HG03439 (cell line): Measurements from ENCODE around the gene GPX3.

Source experiments
- ATAC-seq: cut with Tn5 transposase; IDR thresholded peaks from one replicate; pipeline ENCODE4 v1.9.1; 2021; ENCODE audit warnings: mild to moderate bottlenecking, moderate library complexity; ENCODE audit not compliant: unreplicated experiment

The GPX3 gene

GRCh38 chr5:151020304-151021110, at the start of gene GPX3:
Gene GPX3 (plus strand): TSS chr5:151020591. CDS start chr5:151020655, 64 bp downstream.
- ATAC-seq = no peak

GRCh38 chr5:150978590-150978989, 41.8 kb upstream of the GPX3 start:
- no peak for ATAC-seq

GRCh38 chr5:150987746-150988145, 32.6 kb upstream of the GPX3 start:
- no peak for ATAC-seq

GRCh38 chr5:150989695-150990094, 30.7 kb upstream of the GPX3 start:
- ATAC-seq = no peak

- no peak for ATAC-seq
These were observed 27.7 kb upstream of the GPX3 start for GRCh38 chr5:150992705-150993104.

GRCh38 chr5:150993422-150993821, 27.0 kb upstream of the GPX3 start:
- no peak for ATAC-seq

GRCh38 chr5:150993826-150994412, 26.5 kb upstream of the GPX3 start:
- ATAC-seq = no peak

GRCh38 chr5:150999704-151000442, 20.5 kb upstream of the GPX3 start:
- no peak for ATAC-seq

- no peak for ATAC-seq
These were observed 19.0 kb upstream of the GPX3 start for GRCh38 chr5:151001436-151001835.

- ATAC-seq = no peak
These were observed 18.1 kb upstream of the GPX3 start for GRCh38 chr5:151002250-151002649.

GRCh38 chr5:151002681-151003502, 17.5 kb upstream of the GPX3 start:
- ATAC-seq = no peak

- no peak for ATAC-seq
These were observed 16.9 kb upstream of the GPX3 start for GRCh38 chr5:151003503-151003860.

- ATAC-seq = no peak
These were observed 15.9 kb upstream of the GPX3 start for GRCh38 chr5:151004499-151004898.

GRCh38 chr5:151005187-151005949, 15.0 kb upstream of the GPX3 start:
- ATAC-seq = no peak

- ATAC-seq = no peak
These were observed 14.3 kb upstream of the GPX3 start for GRCh38 chr5:151005950-151006576.

GRCh38 chr5:151006704-151007334, 13.6 kb upstream of the GPX3 start:
- ATAC-seq = no peak

GRCh38 chr5:151007430-151008209, 12.8 kb upstream of the GPX3 start:
- no peak for ATAC-seq

GRCh38 chr5:151008210-151008491, 12.2 kb upstream of the GPX3 start:
- no peak for ATAC-seq

- ATAC-seq = no peak
These were observed 11.5 kb upstream of the GPX3 start for GRCh38 chr5:151008906-151009305.
